ENCODE measurements around the gene PLTP.
"Not testable (repeated sequence)": the region's sequence is repeated elsewhere in the genome, so short reads cannot be mapped to it uniquely, and the experiment has no call there.

The PLTP gene

GRCh38 chr20:45919542-45920399 is 7.8 kb upstream of the PLTP start:
- no peak for FAIRE-seq

- FAIRE-seq, result no peak
These were observed 7.0 kb upstream of the PLTP start for GRCh38 chr20:45918779-45919537.

- FAIRE-seq, result no peak
These were observed 6.3 kb upstream of the PLTP start for GRCh38 chr20:45918182-45918737.

- no peak for FAIRE-seq
These were observed 5.8 kb upstream of the PLTP start for GRCh38 chr20:45917790-45918141.

- FAIRE-seq, result no peak
These were observed 1.2 kb upstream of the PLTP start for GRCh38 chr20:45913116-45913515.

GRCh38 chr20:45912344-45912682 is 358 bp upstream of the PLTP start:
- FAIRE-seq, result no peak

GRCh38 chr20:45910670-45911485 is 1.1 kb downstream of the PLTP start:
- peak; percentile 72 for FAIRE-seq

GRCh38 chr20:45909817-45910669 is 1.9 kb downstream of the PLTP start:
- FAIRE-seq, result no peak

GRCh38 chr20:45909336-45909808 is 2.6 kb downstream of the PLTP start:
- FAIRE-seq, result no peak

GRCh38 chr20:45908084-45908483 is 3.9 kb downstream of the PLTP start:
- no peak for FAIRE-seq

GRCh38 chr20:45907219-45907948 is 4.6 kb downstream of the PLTP start:
- no peak for FAIRE-seq

- no peak for FAIRE-seq
These were observed 6.4 kb downstream of the PLTP start for GRCh38 chr20:45905505-45906079.

- FAIRE-seq, result no peak
These were observed 7.1 kb downstream of the PLTP start for GRCh38 chr20:45904583-45905504.

GRCh38 chr20:45902199-45902701 is 9.7 kb downstream of the PLTP start:
- FAIRE-seq, result no peak

GRCh38 chr20:45901332-45901731 is 10.6 kb downstream of the PLTP start:
- FAIRE-seq, result not testable (repeated sequence)

GRCh38 chr20:45899046-45899835 is 12.7 kb downstream of the PLTP start:
- no peak for FAIRE-seq

- FAIRE-seq, result no peak
These were observed 13.7 kb downstream of the PLTP start for GRCh38 chr20:45898285-45898684.

GRCh38 chr20:45897692-45898091 is 14.3 kb downstream of the PLTP start:
- no peak for FAIRE-seq

GRCh38 chr20:45897289-45897688 is 14.7 kb downstream of the PLTP start:
- FAIRE-seq, result no peak

All from A204.1 (cell line).